ENCODE measurements around the gene SORCS2.

GRCh38 chr4:7191546-7192251 lies 639 bp upstream of the SORCS2 start:
- TF ChIP-seq, protein P1, sequence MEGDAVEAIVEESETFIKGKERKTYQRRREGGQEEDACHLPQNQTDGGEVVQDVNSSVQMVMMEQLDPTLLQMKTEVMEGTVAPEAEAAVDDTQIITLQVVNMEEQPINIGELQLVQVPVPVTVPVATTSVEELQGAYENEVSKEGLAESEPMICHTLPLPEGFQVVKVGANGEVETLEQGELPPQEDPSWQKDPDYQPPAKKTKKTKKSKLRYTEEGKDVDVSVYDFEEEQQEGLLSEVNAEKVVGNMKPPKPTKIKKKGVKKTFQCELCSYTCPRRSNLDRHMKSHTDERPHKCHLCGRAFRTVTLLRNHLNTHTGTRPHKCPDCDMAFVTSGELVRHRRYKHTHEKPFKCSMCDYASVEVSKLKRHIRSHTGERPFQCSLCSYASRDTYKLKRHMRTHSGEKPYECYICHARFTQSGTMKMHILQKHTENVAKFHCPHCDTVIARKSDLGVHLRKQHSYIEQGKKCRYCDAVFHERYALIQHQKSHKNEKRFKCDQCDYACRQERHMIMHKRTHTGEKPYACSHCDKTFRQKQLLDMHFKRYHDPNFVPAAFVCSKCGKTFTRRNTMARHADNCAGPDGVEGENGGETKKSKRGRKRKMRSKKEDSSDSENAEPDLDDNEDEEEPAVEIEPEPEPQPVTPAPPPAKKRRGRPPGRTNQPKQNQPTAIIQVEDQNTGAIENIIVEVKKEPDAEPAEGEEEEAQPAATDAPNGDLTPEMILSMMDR (IDR thresholded peaks at IDR 0.05) = no peak
- no peak for TF ChIP-seq POLR2AphosphoS5 (IDR thresholded peaks at IDR 0.05)

All from breast epithelium (tissue), 3 donors.